ENCODE data around the gene CAMKMT. TPM values are rescaled to one million over a fixed set of nuclear protein-coding genes. Genes with fewer than 3 reads are reported as not detected.
A peak's percentile ranks its signal among the peaks of the same experiment; 100 is the strongest.

The CAMKMT gene
- polyA plus RNA-seq, 3 donors from 2014 or later = 11.7 to 19.5 (median 12.4) TPM

DNA sequence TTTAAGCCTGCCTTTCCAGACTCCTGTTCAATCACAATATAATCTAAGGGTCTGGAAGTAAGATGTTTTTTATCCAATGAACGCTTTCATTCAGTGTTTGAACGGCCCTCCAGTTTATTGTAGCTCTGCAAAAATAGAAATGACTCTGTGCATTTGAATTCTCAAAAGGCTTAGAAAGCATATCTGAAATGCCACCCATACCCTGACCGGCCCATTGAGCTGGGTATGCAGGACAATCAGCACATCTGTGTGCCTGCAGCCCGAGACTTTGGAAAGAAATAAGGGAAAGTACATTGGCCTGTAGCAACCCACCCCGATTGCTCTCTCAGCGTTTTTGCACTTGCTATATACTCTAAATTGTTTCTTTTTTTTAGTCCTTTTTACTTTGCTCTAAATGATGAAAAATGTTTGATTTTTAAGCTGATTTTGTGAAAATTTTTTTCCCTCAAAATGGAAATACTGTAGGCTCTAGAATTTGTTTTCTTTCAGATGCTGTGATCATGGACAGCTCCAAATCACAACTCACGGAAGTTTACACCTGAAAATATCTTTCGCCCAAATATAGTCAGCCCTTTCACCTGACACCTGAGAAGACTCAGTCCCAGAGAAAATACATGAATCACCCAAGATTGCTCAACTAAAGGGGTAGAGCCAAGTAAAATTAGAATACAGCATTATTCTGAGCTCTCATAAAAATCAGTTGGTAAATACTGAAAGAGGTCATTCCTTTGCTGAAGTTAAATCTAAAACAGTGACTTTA lies 385.3 kb downstream of the CAMKMT start:
- peaks cover 3 to 48% (median 43%) of the 10 kb centered on the region in 3 donors for H3K36me3 Mint-ChIP-seq
- DNase-seq = no peak
- H3K9me3 Mint-ChIP-seq = peaks cover 0 to 2% (median 0%) of the 10 kb centered on the region in 6 donors
- H3K4me1 Mint-ChIP-seq = peaks cover 9% of the 10 kb centered on the region in 2 donors
- H3K4me3 Mint-ChIP-seq = no peak overlapping the region
- no peak overlapping the region for H3K27ac Mint-ChIP-seq
- H3K27me3 Mint-ChIP-seq (ENCODE audit: low read depth in 3 of 3) = peaks cover 0 to 3% (median 2%) of the 10 kb centered on the region in 3 donors

DNA sequence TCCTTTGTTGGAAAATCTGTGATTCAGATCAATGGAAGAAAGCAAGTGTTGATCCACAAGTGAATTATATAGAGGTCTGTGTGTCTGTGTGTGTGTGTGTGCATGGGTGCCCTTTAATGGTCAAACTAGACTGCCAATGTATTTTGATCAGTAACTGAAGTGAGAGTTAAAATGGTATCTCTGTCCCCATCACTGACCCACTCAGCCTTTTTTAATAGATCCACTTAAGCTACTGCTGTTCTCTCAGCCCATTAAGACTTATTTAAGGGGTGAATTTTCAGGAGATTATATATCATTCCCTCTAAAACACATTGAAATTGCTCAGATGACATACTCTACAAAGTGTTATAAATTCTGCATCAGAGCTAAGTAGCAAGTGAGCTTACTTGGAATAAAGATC lies 386.0 kb downstream of the CAMKMT start:
- Mint-ChIP-seq H3K27ac (no peak overlapping the region), H3K9me3 (peaks cover 0 to 2% (median 0%) of the 10 kb centered on the region in 6 donors), H3K4me3 (no peak overlapping the region), H3K4me1 (peaks cover 15 to 17% of the 10 kb centered on the region in 2 donors), H3K36me3 (peaks cover 3 to 44% (median 43%) of the 10 kb centered on the region in 3 donors), H3K27me3 (ENCODE audit: low read depth in 3 of 3) (peaks cover 0 to 3% (median 0%) of the 10 kb centered on the region in 3 donors)
- no peak for DNase-seq

DNA sequence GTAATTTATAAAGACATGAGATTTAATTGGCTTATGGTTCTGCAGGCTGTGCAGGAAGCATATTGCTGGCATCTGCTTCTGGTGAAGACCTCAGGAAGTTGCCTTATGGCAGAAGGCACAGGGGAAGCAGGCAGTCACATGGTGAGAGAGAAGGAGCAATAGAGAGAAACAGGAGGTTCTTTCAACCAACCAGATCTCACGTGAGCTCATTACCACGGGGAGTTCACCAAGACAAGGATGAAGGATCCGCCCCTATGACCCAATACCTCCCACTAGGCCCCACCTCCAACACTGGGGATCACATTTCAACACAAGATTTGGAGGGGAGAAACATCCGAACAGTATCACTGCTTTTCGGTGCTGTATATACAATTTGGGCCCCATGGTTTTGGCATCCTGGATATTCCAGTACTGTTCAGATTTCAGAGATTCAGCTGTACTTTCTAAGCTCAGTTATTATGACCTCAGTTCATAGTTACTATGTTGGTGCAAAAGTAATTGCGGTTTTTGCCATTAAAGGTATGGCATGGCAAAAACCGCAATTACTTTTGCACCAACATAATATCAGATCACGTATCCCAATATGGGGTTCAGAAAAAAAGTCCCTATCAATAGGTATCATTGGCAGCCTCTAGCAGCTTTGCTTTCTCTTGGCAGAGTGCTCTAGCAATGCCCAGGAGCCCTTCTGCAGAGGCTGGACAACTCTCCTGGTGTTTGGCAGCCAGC lies 390.2 kb downstream of the CAMKMT start:
- no peak for DNase-seq
- Mint-ChIP-seq H3K27ac (no peak overlapping the region), H3K36me3 (peaks cover 3 to 37% (median 29%) of the 10 kb centered on the region in 3 donors), H3K9me3 (peaks cover 0 to 2% (median 0%) of the 10 kb centered on the region in 6 donors), H3K27me3 (ENCODE audit: low read depth in 3 of 3) (peaks cover 5 to 8% (median 7%) of the 10 kb centered on the region in 3 donors), H3K4me1 (peaks cover 26 to 31% of the 10 kb centered on the region in 2 donors), H3K4me3 (peak overlapping the region in 1 of 5 donors; percentile 54)

DNA sequence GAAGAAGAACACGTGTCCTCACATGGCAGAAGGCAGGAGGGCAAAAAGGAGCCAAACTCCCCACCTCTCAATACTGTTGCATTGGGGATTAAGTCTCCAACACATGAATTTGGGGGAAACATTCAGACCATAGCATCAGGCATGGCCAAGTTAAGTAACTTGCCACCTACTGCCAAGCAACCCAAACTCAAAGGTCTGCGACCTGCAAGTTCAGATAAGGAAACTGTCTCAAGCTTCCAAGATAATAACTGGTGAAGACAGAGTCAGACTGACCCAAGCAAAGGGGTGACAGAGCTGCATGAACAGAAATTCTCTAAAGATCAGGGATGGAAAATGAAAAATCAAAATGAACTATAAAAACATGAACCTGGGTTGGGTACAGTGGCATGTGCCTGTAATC lies 391.0 kb downstream of the CAMKMT start:
- Mint-ChIP-seq H3K27ac (peak overlapping the region in 1 of 6 donors; percentile 82), H3K4me3 (peak overlapping the region in 4 of 5 donors; percentile 42 to 57 (median 53)), H3K4me1 (peaks cover 26 to 31% of the 10 kb centered on the region in 2 donors), H3K9me3 (peaks cover 0 to 2% (median 0%) of the 10 kb centered on the region in 6 donors), H3K36me3 (peaks cover 0 to 30% (median 26%) of the 10 kb centered on the region in 3 donors), H3K27me3 (ENCODE audit: low read depth in 3 of 3) (peaks cover 5 to 8% (median 7%) of the 10 kb centered on the region in 3 donors)
- DNase-seq = no peak

GRCh38 chr2:44753552-44754285 lies 392.0 kb downstream of the CAMKMT start:
- H3K4me3 Mint-ChIP-seq = peak overlapping the region; percentile 21 to 70 (median 57)
- peaks cover 5 to 8% (median 7%) of the 10 kb centered on the region in 3 donors for H3K27me3 Mint-ChIP-seq (ENCODE audit: low read depth in 3 of 3)
- peaks cover 0 to 26% (median 22%) of the 10 kb centered on the region in 3 donors for H3K36me3 Mint-ChIP-seq
- peaks cover 0 to 2% (median 0%) of the 10 kb centered on the region in 6 donors for H3K9me3 Mint-ChIP-seq
- DNase-seq = peak; percentile 61 to 73 (median 69)
- peaks cover 26 to 31% of the 10 kb centered on the region in 2 donors for H3K4me1 Mint-ChIP-seq
- peak overlapping the region in 5 of 6 donors; percentile 2 to 44 (median 11) for H3K27ac Mint-ChIP-seq

DNA sequence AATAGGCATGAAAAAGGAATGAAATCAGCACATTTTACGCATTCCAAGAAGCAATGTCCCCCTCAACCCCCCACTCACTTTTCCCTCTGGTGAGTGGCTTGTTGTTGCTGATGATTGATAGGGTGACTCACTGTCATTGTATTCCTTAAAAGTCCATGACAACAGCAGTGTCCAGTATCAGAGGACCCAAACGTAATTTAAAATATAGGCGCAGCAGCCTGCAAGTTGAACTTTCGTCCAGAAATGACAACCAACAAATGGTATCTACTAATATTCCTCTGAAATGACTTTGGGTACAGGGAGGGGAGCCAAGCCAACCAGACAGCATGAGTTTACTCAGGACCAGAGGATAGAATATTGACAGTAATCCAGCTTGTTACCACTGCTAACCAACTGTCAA lies 396.8 kb downstream of the CAMKMT start:
- Mint-ChIP-seq H3K4me3 (no peak overlapping the region), H3K27me3 (ENCODE audit: low read depth in 3 of 3) (peaks cover under 1 to 9% (median 6%) of the 10 kb centered on the region in 3 donors), H3K27ac (no peak overlapping the region), H3K4me1 (peaks cover 11 to 17% of the 10 kb centered on the region in 2 donors), H3K36me3 (peaks cover 0 to 11% (median 0%) of the 10 kb centered on the region in 3 donors), H3K9me3 (no peaks in the 10 kb centered on the region)
- DNase-seq = no peak

DNA sequence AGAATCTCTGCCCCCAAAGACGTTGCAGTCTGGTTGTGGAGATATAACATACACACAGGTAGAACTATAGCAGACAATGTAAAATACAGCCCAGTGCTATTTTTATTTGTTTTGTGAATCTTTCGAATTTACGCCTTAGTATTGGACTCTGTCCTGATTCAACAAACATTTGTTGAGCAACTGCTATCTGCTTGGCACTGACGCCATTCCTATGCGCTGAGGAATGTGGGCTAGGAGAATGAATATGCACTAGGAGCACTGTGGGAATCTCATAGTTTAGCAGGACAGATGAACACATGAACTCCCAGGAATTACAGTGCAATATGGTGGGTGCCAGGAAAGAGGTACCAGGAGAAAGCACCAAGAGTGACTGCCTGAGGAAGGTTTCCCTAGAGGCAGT lies 398.1 kb downstream of the CAMKMT start:
- peak overlapping the region in 1 of 5 donors; percentile 1 for H3K4me3 Mint-ChIP-seq
- no peak overlapping the region for H3K27ac Mint-ChIP-seq
- peaks cover 7 to 11% of the 10 kb centered on the region in 2 donors for H3K4me1 Mint-ChIP-seq
- DNase-seq = no peak
- peaks cover 0 to 8% (median 4%) of the 10 kb centered on the region in 3 donors for H3K27me3 Mint-ChIP-seq (ENCODE audit: low read depth in 3 of 3)
- peaks cover 0 to 7% (median 2%) of the 10 kb centered on the region in 3 donors for H3K36me3 Mint-ChIP-seq
- no peaks in the 10 kb centered on the region for H3K9me3 Mint-ChIP-seq

DNA sequence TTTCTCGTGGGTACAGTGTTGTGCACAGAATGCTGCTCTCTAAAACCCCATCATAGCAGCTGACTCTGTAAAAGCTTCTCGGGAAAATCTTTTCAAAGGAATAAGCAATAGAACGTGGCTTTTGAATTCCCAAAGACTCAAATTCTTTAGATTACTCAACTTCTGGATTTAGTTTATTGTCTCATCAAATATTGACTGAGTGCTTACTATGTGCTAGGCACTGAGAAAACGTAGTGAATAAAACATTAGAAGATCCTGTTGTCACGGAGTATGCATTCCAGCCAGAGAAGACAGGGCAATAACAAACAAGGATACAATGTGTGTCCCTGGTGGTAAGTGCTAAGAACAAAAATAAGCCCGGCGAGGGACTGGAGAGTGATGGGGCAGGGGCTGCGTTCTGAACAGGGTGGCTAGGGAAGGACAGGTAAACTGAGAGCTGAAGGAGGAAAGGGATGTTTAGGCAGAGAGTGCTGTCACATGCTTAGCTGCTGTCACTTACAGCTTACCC lies 401.6 kb downstream of the CAMKMT start:
- Mint-ChIP-seq H3K4me1 (peaks cover 7 to 11% of the 10 kb centered on the region in 2 donors), H3K4me3 (no peak overlapping the region), H3K27me3 (ENCODE audit: low read depth in 3 of 3) (peaks cover 0 to 16% (median 6%) of the 10 kb centered on the region in 3 donors), H3K27ac (no peak overlapping the region), H3K36me3 (peaks cover 0 to 21% (median 18%) of the 10 kb centered on the region in 3 donors), H3K9me3 (no peaks in the 10 kb centered on the region)
- no peak for DNase-seq

DNA sequence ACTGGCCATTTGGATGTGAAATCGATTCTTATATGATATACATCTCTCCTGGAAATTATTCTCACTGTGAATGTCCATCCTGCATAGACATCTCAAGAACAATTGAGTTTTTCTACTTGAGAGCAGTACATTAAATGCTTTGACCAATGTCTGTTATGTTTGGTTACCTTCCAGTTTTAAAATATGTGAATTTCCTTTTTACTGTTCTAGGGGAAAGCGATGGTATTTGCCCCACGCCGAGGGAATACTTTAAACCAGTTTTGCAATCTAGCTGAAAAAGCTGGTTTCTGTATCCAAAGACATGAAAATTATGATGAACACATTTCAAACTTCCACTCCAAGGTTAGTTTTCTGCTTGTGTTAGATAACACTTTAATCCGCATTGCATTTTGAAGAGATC lies 404.5 kb downstream of the CAMKMT start:
- Mint-ChIP-seq H3K27ac (no peak overlapping the region), H3K4me1 (no peaks in the 10 kb centered on the region), H3K36me3 (peaks cover 0 to 24% (median 18%) of the 10 kb centered on the region in 3 donors), H3K9me3 (no peaks in the 10 kb centered on the region), H3K4me3 (no peak overlapping the region), H3K27me3 (ENCODE audit: low read depth in 3 of 3) (peaks cover 2 to 17% (median 10%) of the 10 kb centered on the region in 3 donors)
- no peak for DNase-seq

GRCh38 chr2:44766777-44767176 lies 405.0 kb downstream of the CAMKMT start:
- no peak overlapping the region for H3K4me3 Mint-ChIP-seq
- DNase-seq = no peak
- H3K9me3 Mint-ChIP-seq = no peaks in the 10 kb centered on the region
- no peak overlapping the region for H3K27ac Mint-ChIP-seq
- H3K36me3 Mint-ChIP-seq = peaks cover 0 to 23% (median 18%) of the 10 kb centered on the region in 3 donors
- H3K27me3 Mint-ChIP-seq (ENCODE audit: low read depth in 3 of 3) = peaks cover 2 to 17% (median 10%) of the 10 kb centered on the region in 3 donors
- H3K4me1 Mint-ChIP-seq = no peaks in the 10 kb centered on the region

GRCh38 chr2:44767691-44768090 lies 405.9 kb downstream of the CAMKMT start:
- no peak overlapping the region for H3K4me3 Mint-ChIP-seq
- H3K36me3 Mint-ChIP-seq = peaks cover 6 to 27% (median 26%) of the 10 kb centered on the region in 3 donors
- peaks cover 4 to 17% (median 10%) of the 10 kb centered on the region in 3 donors for H3K27me3 Mint-ChIP-seq (ENCODE audit: low read depth in 3 of 3)
- no peak for DNase-seq
- H3K4me1 Mint-ChIP-seq = no peaks in the 10 kb centered on the region
- no peak overlapping the region for H3K27ac Mint-ChIP-seq
- H3K9me3 Mint-ChIP-seq = no peaks in the 10 kb centered on the region

GRCh38 chr2:44768438-44769236 lies 406.9 kb downstream of the CAMKMT start:
- Mint-ChIP-seq H3K4me1 (no peaks in the 10 kb centered on the region), H3K27ac (no peak overlapping the region), H3K4me3 (no peak overlapping the region), H3K36me3 (peaks cover 8 to 27% (median 27%) of the 10 kb centered on the region in 3 donors), H3K27me3 (ENCODE audit: low read depth in 3 of 3) (peaks cover 4 to 12% (median 10%) of the 10 kb centered on the region in 3 donors), H3K9me3 (no peaks in the 10 kb centered on the region)
- no peak for DNase-seq
